Activated T-helper 9 cell treated with anti-CD3 and anti-CD28 coated beads, Interleukin-2, amount 50 U/mL, for 16 hours (primary cell): ENCODE measurements around the gene SETD1A.

Source experiments
- DNase-seq: peaks from one replicate; pipeline ENCODE4 v3.0.0-alpha.2; 2020; ENCODE audit warnings: low read depth

The SETD1A gene

DNA sequence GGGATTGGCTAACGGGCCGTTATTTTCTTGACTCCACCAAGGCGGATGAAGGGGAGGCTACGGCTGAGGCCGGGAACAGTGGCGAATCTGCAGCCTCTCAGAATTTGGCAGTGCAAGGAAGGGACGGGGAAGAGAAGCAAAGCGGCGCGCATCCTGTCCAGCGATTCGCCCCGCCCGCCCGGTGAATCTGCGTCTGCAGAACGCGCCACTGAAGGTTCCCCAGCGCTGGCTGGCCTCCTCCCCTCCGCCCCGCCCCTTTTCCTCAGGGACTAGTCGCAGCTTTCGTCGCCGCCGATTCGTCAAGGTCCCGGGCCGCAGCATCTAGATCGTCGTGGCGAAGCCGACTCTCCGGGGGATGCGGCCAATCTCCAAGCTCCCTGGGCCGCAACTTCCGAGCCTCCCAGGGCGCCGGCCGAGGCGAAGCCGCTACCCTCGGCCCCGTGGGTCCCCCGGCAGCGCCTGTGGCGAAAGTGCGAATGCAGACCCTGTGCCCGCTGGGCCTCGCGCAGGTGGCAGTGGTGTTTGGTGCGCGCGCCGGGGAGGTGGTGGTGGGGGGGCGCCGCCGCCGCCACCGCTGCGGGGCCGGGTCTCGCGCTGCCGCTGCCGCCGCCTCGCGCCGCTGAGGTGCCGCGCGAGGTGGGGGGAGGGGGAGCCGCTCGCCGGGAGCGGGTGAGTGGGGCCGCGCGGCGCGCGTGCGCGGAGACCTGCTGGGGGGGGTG, at the start of gene SETD1A:
TSS of gene SETD1A (plus strand) at position 299 of the 719 bp plus-strand sequence. CDS start 978 bp downstream, outside the sequence.
- peak; percentile 93 for DNase-seq

DNA sequence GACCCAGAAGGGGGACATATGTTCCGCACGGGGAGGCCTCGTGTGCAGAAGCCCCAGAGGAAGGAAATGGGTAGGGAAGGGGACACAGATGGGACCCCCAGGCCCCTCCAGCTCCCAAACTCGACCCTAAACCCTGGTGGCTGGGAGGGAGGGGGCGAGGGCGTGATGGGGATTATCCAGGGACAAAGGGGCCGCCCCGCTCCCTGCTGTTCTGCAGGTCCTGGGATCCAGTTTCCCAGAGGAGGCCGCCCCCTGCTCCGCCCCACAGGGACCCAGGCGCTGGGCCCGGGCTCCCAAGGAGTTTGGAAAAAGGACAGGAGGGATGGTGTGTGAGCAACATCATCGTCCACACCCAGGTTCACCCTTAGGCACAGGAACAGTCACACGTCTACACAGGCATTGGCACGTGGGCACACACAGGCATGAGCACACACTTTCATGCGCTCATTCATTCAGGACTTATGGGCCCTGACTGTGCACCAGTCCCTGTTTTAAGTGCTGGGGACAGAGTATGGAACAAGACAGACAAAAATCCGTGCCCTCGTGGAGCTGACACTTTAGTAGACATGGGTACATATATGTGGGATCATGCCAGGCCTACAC, 47.0 kb upstream of the SETD1A start:
- DNase-seq = no peak

DNA sequence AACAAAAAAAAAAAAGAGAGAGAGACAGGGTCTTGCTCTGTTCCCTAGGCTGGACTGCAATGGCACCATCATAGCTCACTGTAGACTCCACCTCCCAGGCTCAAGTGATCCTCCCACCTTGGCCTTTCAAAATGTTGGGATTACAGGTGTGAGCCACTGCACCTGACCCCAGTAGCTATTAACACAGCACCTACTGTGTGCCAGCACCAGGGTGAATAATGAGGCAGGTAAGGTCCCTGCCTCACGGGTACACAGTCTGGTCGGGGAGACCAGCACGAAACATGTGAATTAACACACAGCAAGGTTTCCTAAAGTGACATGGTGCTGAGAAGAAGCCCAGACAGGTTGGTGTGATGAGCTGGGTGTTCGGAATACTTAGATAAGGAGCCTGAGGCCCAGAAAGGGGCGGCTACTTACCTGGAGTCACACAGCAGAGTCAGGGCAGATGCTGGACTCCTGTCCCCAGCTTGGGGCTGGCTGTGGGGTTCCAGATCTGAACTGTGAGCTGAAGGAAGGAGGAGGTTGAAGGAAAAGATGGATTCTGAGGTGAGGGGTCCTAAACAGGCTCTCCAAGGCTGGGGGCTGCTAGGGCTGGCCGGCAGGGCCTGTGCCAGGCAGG, 44.7 kb upstream of the SETD1A start:
- no peak for DNase-seq

DNA sequence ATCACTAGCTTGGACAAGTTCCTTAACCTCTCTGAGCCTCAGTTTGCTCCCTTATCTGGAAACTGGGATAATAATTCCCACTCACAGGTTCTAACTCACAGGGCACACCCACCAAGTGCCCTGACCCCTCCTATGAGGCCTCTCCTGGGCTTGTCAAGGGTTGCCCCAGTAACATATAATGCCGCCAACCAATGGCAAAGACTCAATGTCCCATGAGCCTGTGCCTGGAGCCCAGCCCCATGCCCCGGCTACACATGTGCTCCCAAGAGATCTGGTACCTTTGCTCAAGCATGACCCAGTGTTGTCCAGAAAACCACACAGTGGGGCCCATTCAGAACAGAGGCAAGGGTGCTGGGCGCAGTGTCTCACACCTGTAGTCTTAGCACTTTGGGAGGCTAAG, 42.7 kb upstream of the SETD1A start:
- DNase-seq = no peak

DNA sequence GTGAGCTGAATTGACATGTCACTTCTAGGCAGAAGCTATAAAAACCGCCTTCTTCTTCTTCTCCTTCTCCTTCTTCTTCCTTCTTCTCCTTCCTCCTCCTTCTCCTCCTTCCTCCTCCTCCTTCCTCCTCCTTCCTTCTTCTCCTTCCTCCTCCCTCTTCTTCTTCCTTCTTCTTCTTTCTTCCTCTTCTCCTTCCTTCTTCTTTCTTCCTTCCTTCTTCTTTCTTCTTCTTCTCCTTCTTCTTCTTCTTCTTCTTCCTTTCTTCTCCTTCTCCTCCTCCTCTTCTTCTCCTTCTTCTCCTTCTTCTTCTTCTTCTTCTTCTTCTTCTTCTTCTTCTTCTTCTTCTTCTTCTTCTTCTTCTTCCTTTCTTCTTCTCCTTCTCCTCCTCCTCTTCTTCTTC, 38.9 kb upstream of the SETD1A start:
- no peak for DNase-seq

DNA sequence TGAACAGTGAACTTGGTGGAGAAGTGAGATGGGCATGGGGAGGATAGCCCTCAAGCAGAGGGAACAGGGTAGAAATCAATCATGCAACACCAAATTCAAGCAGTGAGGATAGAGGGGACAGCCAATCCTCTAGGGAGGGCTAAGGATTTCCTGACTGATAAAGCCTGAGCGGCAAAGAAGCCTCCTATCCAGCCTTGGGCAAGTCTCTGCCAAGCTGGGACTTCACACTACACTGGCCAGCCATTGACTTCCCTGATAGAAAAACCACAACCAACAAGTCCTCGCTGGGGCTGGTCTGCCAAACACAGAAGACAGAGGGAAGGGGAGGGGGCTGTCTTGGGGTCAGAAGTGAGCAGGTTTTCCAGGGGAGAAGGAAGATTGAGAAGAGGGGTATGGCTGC, 36.7 kb upstream of the SETD1A start:
- DNase-seq = no peak

DNA sequence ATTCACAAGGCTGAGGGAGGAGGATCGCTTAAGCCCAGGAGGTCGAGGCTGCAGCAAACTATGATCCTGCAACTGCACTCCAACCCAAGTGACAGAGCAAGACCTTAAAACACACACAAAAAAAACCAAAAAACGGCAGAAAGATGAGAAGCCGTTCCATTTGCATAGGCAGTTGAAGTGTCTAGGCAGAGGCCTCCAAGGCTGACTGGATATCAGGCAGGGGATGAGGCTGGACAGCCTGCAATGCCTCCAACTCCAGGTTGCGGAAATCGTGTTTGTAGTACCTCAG, 36.2 kb upstream of the SETD1A start:
- DNase-seq = no peak

DNA sequence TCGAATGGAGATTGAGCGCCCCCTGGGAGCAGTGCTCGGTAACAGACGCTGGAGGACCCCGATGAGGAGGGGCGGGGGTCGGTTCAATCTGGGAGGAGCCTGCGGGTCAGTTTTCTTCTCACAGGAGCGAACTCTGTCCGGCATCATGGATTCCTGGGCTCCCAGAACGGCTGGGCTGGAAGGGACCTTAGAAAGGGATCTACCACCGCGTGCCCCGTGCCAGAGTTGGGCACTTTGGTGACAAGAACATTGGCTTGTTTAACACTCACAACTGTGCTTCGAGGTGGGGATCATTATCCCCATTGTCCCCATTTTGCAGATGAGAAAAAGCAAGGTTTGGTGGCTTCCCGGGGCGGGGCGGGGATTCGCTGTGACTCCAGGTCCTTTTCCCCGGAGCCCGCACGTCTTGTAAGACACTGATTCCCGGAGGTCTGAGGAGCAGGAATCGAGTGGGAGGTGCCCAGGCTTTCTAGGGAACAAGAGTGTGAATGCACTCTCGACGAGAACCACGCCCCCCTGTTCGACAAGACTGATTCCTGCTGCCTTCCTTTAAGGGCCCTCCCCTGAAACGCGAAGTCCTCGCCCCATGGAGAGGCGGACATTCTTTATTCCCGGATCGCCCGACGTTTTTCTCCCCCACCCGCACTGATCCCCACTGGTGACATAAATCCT, 35.7 kb upstream of the SETD1A start:
- DNase-seq = peak; percentile 81

DNA sequence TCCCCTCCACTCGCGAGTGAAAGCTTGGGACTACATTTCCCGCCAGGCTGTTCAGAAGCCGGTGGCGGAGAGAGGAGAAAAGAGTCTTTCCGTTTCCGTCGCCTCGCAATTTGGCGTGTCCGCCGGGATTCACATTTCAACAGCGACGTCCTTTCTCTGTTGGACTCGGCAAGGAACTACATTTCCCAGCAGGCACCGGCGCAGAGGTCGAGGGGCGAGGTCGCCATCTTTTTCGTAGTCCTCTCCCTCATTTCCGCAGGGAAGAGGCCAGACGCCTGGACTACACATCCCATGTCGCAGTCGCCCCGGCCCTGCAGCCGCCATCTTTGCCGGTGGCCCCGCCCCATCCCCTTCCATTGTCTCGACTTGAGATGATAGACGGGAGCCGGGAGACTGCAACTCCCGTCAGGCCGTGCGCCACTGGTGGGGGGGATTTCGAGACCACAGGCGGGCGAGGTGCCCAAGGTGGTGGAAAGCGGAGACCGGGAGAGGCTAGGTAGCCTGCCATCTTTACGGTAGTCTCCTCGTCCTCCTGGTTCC, 35.1 kb upstream of the SETD1A start:
- DNase-seq = peak; percentile 99

DNA sequence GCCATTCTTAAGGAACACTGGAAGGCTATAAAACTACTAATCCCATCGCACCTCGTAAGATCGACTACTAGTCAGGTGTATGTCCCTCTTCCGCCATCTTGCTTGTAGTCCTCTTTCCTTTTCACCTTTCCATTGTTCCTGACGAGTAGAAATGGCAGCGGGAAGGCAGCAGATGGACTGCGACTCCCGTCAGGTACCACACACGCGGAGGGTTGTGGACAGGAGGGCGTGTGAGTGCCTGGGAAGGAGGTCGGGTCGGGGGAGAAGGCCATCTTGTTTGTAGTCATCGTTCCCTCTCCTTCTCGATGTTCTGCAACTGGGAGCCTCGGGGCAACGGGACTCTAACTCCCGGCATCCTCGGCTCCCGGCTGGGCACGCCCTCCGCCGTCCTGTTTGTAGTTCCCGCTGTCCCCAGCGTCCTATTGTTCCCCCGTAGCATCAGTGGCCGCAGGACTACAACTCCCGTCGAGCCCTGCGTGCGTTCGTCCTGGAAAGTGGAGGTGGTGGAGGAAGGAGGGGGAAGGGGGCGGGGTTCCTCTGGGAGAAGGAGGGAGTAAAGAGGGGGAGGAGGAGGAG, 34.5 kb upstream of the SETD1A start:
- DNase-seq = peak; percentile 96

DNA sequence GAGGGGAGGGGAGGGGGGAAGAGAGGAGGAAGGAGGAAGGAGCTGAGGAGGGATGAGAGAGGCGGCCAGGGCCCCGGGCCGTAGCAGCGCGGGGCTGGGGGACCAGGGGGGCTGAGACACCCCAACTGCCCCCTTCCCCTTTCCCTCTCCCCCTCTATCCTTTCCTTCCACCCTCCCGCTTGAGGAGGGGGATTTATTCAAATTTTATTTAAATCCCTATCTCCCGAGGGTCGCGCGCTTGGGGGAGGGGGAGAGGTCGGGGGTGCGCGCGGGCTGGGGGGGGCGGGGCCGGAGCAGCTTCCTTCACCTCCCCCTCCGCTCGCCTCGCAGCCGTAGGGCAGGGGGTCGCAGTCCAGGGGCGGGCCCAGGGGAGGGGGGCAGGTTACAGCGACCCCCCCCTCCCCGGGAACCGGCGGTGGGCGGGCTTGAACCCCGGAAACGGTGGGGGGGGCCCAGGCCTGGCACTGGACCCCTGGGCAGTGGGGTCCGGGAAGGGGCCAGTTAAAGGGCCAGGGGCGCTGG, 33.9 kb upstream of the SETD1A start, which contains the start of gene FBXL19:
TSS of gene FBXL19 (plus strand) at position 19 of the 522 bp plus-strand sequence. CDS start 2,183 bp downstream, outside the sequence.
- DNase-seq = no peak

DNA sequence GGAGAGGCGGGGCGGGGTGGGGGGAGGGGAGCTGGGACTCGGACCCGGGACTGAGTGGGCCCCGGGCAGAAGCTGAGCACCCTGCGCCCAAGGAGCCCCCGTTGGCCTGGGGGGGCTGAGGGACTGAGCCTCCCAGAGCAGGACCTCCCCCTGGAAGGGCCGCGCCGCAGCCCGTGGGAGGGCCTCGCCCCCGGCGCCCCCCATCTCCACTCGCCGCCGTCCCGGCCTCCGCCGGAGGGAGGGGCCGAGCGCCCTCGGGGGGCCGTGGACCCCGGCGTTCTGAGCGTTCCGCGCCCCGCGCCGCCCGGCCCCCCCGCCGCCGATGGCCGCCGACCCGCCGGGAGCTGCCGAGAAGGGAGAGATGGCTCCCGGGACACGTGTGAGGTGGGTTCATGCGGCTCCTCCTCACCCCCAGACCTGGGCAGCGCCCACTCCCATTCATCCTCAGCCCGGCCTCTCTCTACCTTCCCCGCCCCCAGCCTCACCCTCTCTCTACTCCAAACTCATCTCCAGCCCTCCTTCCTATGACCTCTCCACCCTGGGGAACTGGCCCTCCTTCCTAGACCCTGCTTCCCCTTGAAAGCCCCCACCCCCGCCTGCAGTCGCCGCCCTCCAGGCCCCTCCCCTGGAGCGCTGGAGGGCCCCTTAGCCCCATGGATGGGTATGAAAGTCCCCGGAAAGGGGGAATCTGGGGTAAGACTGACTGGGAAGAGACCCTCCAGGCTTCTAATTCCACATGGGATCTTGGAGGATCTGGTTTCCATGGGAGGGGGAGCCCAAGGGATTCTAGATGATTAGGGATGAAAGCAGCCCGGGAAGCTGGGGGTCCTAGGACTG, 33.3 kb upstream of the SETD1A start:
- DNase-seq = no peak

DNA sequence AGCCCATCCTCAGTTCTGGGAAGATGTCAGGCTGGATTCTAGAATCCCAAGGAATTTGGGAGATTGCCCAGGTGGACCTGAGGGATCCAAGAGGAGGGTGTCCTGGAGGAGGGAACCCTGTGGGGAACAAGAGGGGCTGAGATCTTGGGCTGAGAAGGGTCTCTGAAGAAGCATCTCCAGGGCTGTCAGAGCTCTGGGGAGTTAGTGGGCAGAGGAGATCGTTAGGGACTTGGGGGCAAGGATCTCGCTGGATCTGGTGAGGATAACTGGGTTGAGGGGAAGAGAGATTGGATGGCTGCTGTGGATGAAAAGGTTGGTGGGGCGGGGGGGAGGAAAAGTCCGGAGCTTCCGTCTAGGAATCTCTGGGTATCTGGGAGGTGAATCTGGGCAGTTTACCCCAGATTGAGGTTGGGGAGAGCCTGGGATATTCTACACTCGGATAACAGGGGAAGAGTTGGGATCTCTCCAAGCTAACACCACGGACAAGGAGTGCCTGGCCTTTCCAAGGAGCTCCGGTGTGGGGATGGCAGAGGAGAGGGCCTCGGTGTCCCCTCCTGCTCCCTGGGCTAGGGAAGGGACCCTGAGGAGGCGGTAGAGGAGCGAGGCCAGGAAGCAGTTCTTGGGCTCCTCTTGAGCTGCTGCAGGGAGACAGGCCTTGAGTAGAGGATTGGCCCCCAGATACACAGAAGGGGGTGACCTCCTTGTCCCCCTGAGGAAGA, 32.5 kb upstream of the SETD1A start:
- DNase-seq = no peak

DNA sequence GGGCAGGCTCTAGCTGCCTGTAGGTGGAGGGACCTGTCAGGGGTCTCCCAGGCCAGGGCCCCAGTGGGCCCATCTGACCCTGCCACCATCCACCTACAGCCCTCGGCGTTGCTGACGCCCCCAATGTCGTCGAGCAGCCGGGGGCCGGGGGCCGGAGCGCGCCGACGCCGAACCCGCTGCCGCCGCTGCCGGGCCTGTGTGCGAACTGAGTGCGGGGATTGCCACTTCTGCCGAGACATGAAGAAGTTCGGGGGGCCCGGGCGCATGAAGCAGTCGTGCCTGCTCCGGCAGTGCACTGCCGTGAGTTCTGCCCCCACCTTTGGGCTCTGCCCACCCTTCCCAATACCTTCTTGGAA, 31.9 kb upstream of the SETD1A start:
- no peak for DNase-seq

DNA sequence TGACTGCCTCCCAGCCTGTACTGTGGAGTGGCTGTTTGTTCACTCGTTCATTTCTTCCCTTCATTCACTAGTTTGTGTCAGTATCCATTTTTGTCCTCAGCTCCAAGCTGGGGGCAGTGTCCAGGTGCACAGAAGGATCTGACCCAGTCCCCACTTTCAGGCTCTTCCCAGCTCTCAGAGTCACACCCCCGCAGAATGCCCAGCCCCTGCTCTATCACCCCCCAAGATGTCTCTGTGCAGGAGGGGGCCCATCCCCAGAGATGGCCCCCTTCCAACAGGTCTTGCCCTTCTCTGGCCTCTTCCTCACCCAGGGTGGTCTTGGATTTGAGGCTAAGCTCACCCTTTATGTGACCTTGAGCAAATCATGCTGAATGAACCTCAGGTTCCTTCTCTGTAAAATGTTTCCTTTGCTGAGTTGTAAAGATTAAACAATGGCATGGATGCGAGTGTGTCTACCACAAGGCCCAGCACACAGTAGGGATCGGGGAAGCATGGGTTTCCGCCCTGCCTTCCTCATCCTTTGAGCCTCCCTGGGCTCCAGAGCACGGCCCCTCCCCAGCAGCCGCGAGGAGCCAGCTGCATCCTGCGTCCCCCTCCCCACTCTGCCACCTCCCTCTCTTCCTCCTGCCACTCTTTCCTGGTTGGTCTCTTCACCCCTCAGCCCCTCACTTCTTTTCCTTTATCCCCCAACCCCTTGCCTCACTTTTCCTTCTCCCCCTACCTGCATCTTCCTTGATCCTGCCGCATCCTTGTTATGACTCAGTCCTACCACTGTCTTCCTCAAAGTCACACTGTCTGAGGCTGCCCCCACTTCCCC, 31.4 kb upstream of the SETD1A start:
- DNase-seq = no peak

DNA sequence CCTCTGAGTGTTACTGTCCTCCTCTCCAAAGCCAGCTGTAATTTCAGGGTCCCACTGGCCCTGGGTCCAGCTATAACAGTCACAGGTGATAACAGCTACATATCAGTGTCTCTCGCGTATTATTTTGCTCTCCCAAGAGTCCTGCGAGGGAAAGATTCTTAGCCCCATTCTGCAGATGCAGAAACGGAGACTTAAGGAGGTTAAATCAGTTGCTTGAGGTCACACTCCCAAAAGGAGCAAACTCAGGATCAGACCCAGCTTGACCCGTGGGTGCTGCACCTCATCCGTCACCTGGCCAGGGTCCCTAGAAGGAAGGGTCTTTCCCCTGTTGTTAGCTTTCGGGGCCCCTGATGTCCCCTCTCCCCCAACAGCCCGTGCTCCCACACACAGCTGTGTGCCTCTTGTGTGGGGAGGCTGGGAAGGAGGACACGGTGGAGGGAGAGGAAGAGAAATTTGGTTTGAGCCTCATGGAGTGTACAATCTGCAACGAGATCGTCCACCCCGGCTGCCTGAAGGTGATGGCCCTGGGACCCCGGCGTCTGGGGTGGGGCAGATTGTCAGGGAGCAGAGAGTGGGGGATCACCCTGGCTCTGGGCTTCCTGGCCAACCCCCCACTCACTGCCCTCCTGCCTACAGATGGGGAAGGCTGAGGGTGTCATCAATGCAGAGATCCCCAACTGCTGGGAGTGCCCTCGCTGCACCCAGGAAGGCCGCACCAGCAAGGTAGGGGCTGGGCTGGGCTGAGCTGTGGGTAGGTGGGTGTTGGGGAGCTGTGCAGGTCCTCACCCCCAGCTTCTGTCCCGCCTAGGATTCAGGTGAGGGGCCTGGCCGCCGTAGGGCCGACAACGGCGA, 30.4 kb upstream of the SETD1A start:
- DNase-seq = no peak

DNA sequence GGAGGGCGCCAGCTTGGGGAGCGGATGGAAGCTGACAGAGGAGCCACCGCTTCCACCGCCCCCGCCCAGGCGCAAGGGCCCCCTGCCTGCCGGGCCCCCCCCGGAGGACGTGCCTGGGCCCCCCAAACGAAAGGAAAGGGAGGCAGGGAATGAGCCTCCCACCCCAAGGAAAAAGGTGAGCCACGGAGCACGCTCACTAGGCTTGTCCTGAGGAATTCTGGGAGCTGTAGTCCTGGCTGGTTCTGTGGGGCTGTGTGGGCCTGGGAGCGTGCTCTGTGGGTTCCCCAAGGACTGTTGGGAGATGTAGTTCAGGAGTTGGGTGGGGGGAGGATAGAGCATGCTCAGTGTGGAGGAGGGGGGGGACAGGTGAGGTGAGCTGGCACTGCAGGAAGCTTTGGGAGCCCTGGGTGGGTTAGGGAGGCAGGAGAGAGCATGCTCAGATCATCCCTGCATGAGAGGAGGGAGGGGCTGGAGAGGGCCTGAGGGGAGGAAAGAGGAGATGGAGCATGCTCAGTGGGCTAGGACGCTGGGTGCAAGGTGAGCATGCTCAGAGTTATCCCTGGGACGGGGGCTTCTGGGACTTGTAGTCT, 29.7 kb upstream of the SETD1A start:
- no peak for DNase-seq

DNA sequence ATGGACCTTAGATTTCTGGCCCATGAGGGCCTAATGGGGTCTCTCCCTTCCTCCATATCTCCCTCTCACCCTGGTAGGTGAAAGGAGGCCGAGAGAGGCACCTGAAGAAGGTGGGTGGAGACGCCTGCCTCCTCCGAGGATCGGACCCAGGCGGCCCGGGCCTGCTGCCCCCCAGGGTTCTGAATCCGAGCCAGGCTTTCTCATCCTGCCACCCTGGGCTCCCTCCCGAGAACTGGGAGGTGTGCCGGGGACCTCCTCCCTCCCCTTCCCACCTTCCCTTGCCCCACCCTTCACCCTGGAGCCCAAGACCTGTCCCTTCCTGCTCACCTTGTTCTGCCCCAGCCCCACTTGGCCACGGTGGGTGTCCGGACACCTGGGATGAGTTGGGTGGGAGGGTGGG, 29.2 kb upstream of the SETD1A start:
- no peak for DNase-seq
